Epidermal melanocyte (primary cell): ENCODE data around the gene CDHR4.
A peak's percentile ranks its signal among the peaks of the same experiment; 100 is the strongest.
"Not testable (repeated sequence)": the region's sequence is repeated elsewhere in the genome, so short reads cannot be mapped to it uniquely, and the experiment has no call there.

Experiments
- DNase-seq: peaks from one replicate; pipeline ENCODE4 v3.0.0; 2011; ENCODE audit warnings: low spot score; ENCODE audit not compliant: insufficient read length

Gene CDHR4

GRCh38 chr3:49780975-49781365, 18.7 kb downstream of the CDHR4 start:
- DNase-seq, result not testable (repeated sequence)

GRCh38 chr3:49780080-49780974, 19.3 kb downstream of the CDHR4 start:
- DNase-seq, result peak; percentile 43

- no peak for DNase-seq
These were observed 20.2 kb downstream of the CDHR4 start for GRCh38 chr3:49779358-49780079.

- not testable (repeated sequence) for DNase-seq
These were observed 23.6 kb downstream of the CDHR4 start for GRCh38 chr3:49776101-49776500.

GRCh38 chr3:49775538-49775937, 24.1 kb downstream of the CDHR4 start:
- no peak for DNase-seq

- DNase-seq, result no peak
These were observed 27.0 kb downstream of the CDHR4 start for GRCh38 chr3:49772703-49773102.

- DNase-seq, result no peak
These were observed 28.2 kb downstream of the CDHR4 start for GRCh38 chr3:49771340-49771938.

- DNase-seq, result no peak
These were observed 29.7 kb downstream of the CDHR4 start for GRCh38 chr3:49769926-49770325.

- DNase-seq, result no peak
These were observed 30.3 kb downstream of the CDHR4 start for GRCh38 chr3:49769286-49769915.

- DNase-seq, result no peak
These were observed 35.7 kb downstream of the CDHR4 start for GRCh38 chr3:49763981-49764380.

- DNase-seq, result no peak
These were observed 38.0 kb downstream of the CDHR4 start for GRCh38 chr3:49761661-49762060.

- no peak for DNase-seq
These were observed 40.4 kb downstream of the CDHR4 start for GRCh38 chr3:49759226-49759625.

- DNase-seq, result no peak
These were observed 42.5 kb downstream of the CDHR4 start for GRCh38 chr3:49757197-49757596.

GRCh38 chr3:49756036-49756435, 43.6 kb downstream of the CDHR4 start:
- no peak for DNase-seq

- DNase-seq, result no peak
These were observed 45.1 kb downstream of the CDHR4 start for GRCh38 chr3:49754536-49754935.

GRCh38 chr3:49751501-49751900, 48.2 kb downstream of the CDHR4 start:
- DNase-seq, result no peak

- DNase-seq, result no peak
These were observed 49.6 kb downstream of the CDHR4 start for GRCh38 chr3:49750056-49750455.

GRCh38 chr3:49748874-49749273, 50.8 kb downstream of the CDHR4 start:
- DNase-seq, result not testable (repeated sequence)

GRCh38 chr3:49747792-49748480, 51.7 kb downstream of the CDHR4 start:
- no peak for DNase-seq

GRCh38 chr3:49745986-49746385, 53.7 kb downstream of the CDHR4 start:
- no peak for DNase-seq
